GM19328 (cell line): Measurements from ENCODE around the gene ABHD4.
"Not testable (repeated sequence)": the region's sequence is repeated elsewhere in the genome, so short reads cannot be mapped to it uniquely, and the experiment has no call there.

ENCODE experiments used
- ATAC-seq: cut with Tn5 transposase; IDR thresholded peaks from one replicate; pipeline ENCODE4 v1.9.1; 2021; ENCODE audit warnings: mild to moderate bottlenecking, moderate library complexity; ENCODE audit not compliant: unreplicated experiment

The ABHD4 gene

GRCh38 chr14:22561366-22561660 lies 36.8 kb upstream of the ABHD4 start:
- no peak for ATAC-seq

- no peak for ATAC-seq
Observed at GRCh38 chr14:22561661-22562579, 36.2 kb upstream of the ABHD4 start.

- ATAC-seq, result no peak
Observed at GRCh38 chr14:22563987-22564386, 34.1 kb upstream of the ABHD4 start.

GRCh38 chr14:22564463-22564862 lies 33.6 kb upstream of the ABHD4 start:
- ATAC-seq, result no peak

GRCh38 chr14:22565391-22565945 lies 32.6 kb upstream of the ABHD4 start:
- ATAC-seq, result no peak

GRCh38 chr14:22566266-22566665 lies 31.8 kb upstream of the ABHD4 start:
- not testable (repeated sequence) for ATAC-seq

- no peak for ATAC-seq
Observed at GRCh38 chr14:22566845-22567244, 31.3 kb upstream of the ABHD4 start.

- ATAC-seq, result no peak
Observed at GRCh38 chr14:22567437-22567836, 30.7 kb upstream of the ABHD4 start.

GRCh38 chr14:22569106-22569736 lies 28.9 kb upstream of the ABHD4 start:
- ATAC-seq, result no peak

GRCh38 chr14:22569737-22570131 lies 28.4 kb upstream of the ABHD4 start:
- no peak for ATAC-seq

- peak; percentile 54 for ATAC-seq
Observed at GRCh38 chr14:22570132-22570949, 27.8 kb upstream of the ABHD4 start.

- ATAC-seq, result no peak
Observed at GRCh38 chr14:22572562-22573058, 25.5 kb upstream of the ABHD4 start.

- no peak for ATAC-seq
Observed at GRCh38 chr14:22573804-22574203, 24.3 kb upstream of the ABHD4 start.

- no peak for ATAC-seq
Observed at GRCh38 chr14:22577334-22577908, 20.7 kb upstream of the ABHD4 start.

GRCh38 chr14:22579236-22579635 lies 18.9 kb upstream of the ABHD4 start:
- ATAC-seq, result no peak

GRCh38 chr14:22579881-22580280 lies 18.2 kb upstream of the ABHD4 start:
- no peak for ATAC-seq

- ATAC-seq, result no peak
Observed at GRCh38 chr14:22580625-22581024, 17.5 kb upstream of the ABHD4 start.

GRCh38 chr14:22583994-22584393 lies 14.1 kb upstream of the ABHD4 start:
- ATAC-seq, result no peak

- no peak for ATAC-seq
Observed at GRCh38 chr14:22587247-22587646, 10.9 kb upstream of the ABHD4 start.

- ATAC-seq, result not testable (repeated sequence)
Observed at GRCh38 chr14:22587677-22588422, 10.2 kb upstream of the ABHD4 start.
